HG02588 (cell line): Measurements from ENCODE around the gene MAP7D3.
A peak's percentile ranks its signal among the peaks of the same experiment; 100 is the strongest.
"Not testable (repeated sequence)": the region's sequence is repeated elsewhere in the genome, so short reads cannot be mapped to it uniquely, and the experiment has no call there.

Source experiments
- ATAC-seq: cut with Tn5 transposase; IDR thresholded peaks from one replicate; pipeline ENCODE4 v1.9.1; 2021; ENCODE audit warnings: mild to moderate bottlenecking, moderate library complexity; ENCODE audit not compliant: unreplicated experiment

MAP7D3 gene

GRCh38 chrX:136251041-136251991, at the start of gene MAP7D3:
Gene MAP7D3, minus strand, starts transcription at chrX:136251400. Its CDS starts 42 bp downstream, at chrX:136251358.
- peak; percentile 91 for ATAC-seq

GRCh38 chrX:136300721-136301120, 49.5 kb upstream of the MAP7D3 start, which contains the start of gene ADGRG4:
Gene ADGRG4, plus strand, starts transcription at chrX:136300963. Its CDS starts 7,815 bp downstream, at chrX:136308778.
- ATAC-seq: not testable (repeated sequence)

- no peak for ATAC-seq
These were observed 44.2 kb upstream of the MAP7D3 start for GRCh38 chrX:136295380-136295779.

GRCh38 chrX:136292656-136293055, 41.5 kb upstream of the MAP7D3 start:
- ATAC-seq: no peak

GRCh38 chrX:136291824-136292223, 40.6 kb upstream of the MAP7D3 start:
- no peak for ATAC-seq

GRCh38 chrX:136286375-136286774, 35.2 kb upstream of the MAP7D3 start:
- not testable (repeated sequence) for ATAC-seq

GRCh38 chrX:136275553-136275952, 24.4 kb upstream of the MAP7D3 start:
- no peak for ATAC-seq

GRCh38 chrX:136273986-136274385, 22.8 kb upstream of the MAP7D3 start:
- ATAC-seq: no peak

- ATAC-seq: no peak
These were observed 21.1 kb upstream of the MAP7D3 start for GRCh38 chrX:136272325-136272724.

GRCh38 chrX:136271300-136271699, 20.1 kb upstream of the MAP7D3 start:
- ATAC-seq: no peak

- no peak for ATAC-seq
These were observed 18.7 kb upstream of the MAP7D3 start for GRCh38 chrX:136269921-136270320.

GRCh38 chrX:136268051-136269048, 17.1 kb upstream of the MAP7D3 start:
- ATAC-seq: no peak

GRCh38 chrX:136266828-136267227, 15.6 kb upstream of the MAP7D3 start:
- ATAC-seq: no peak

GRCh38 chrX:136262812-136263315, 11.7 kb upstream of the MAP7D3 start:
- ATAC-seq: no peak

GRCh38 chrX:136262243-136262642, 11.0 kb upstream of the MAP7D3 start:
- ATAC-seq: no peak

GRCh38 chrX:136261321-136261720, 10.1 kb upstream of the MAP7D3 start:
- ATAC-seq: no peak

- no peak for ATAC-seq
These were observed 9.6 kb upstream of the MAP7D3 start for GRCh38 chrX:136260776-136261175.

GRCh38 chrX:136259543-136259942, 8.3 kb upstream of the MAP7D3 start:
- ATAC-seq: no peak

GRCh38 chrX:136258951-136259350, 7.8 kb upstream of the MAP7D3 start:
- no peak for ATAC-seq

GRCh38 chrX:136256026-136256425, 4.8 kb upstream of the MAP7D3 start:
- no peak for ATAC-seq

- ATAC-seq: no peak
These were observed 4.3 kb upstream of the MAP7D3 start for GRCh38 chrX:136255541-136255940.
